ENCODE results near the gene AHCYL2.
A peak's percentile ranks its signal among the peaks of the same experiment; 100 is the strongest.
"Not testable (repeated sequence)": the region's sequence is repeated elsewhere in the genome, so short reads cannot be mapped to it uniquely, and the experiment has no call there.

Gene AHCYL2

GRCh38 chr7:129412501-129412900 lies 187.7 kb downstream of the AHCYL2 start:
- no peak for DNase-seq (ENCODE audit: low read depth in 1 of 2, low spot score in 1 of 2)

- DNase-seq (ENCODE audit: low read depth in 1 of 2, low spot score in 1 of 2): no peak
These were observed 192.2 kb downstream of the AHCYL2 start for GRCh38 chr7:129417073-129417472.

GRCh38 chr7:129421717-129422250 lies 197.0 kb downstream of the AHCYL2 start:
- DNase-seq (ENCODE audit: low read depth in 1 of 2, low spot score in 1 of 2): no peak

GRCh38 chr7:129422727-129423126 lies 197.9 kb downstream of the AHCYL2 start:
- no peak for DNase-seq (ENCODE audit: low read depth in 1 of 2, low spot score in 1 of 2)

GRCh38 chr7:129423700-129424410 lies 199.0 kb downstream of the AHCYL2 start:
- no peak for DNase-seq (ENCODE audit: low read depth in 1 of 2, low spot score in 1 of 2)

GRCh38 chr7:129426482-129426881 lies 201.7 kb downstream of the AHCYL2 start:
- no peak for DNase-seq (ENCODE audit: low read depth in 1 of 2, low spot score in 1 of 2)

GRCh38 chr7:129427526-129428045 lies 202.8 kb downstream of the AHCYL2 start:
- no peak for DNase-seq (ENCODE audit: low read depth in 1 of 2, low spot score in 1 of 2)

- DNase-seq (ENCODE audit: low read depth in 1 of 2, low spot score in 1 of 2): no peak
These were observed 207.2 kb downstream of the AHCYL2 start for GRCh38 chr7:129431911-129432643.

- peak; percentile 70 to 90 for DNase-seq (ENCODE audit: low read depth in 1 of 2, low spot score in 1 of 2)
These were observed 209.2 kb downstream of the AHCYL2 start, which contains the start of gene STRIP2 for GRCh38 chr7:129433847-129434674. TSS of gene STRIP2 (plus strand) at chr7:129434432. CDS start at chr7:129434473, 41 bp downstream.

- DNase-seq (ENCODE audit: low read depth in 1 of 2, low spot score in 1 of 2): no peak
These were observed 210.0 kb downstream of the AHCYL2 start for GRCh38 chr7:129434675-129435318.

- DNase-seq (ENCODE audit: low read depth in 1 of 2, low spot score in 1 of 2): no peak
These were observed 210.6 kb downstream of the AHCYL2 start for GRCh38 chr7:129435414-129435829.

- DNase-seq (ENCODE audit: low read depth in 1 of 2, low spot score in 1 of 2): no peak
These were observed 211.6 kb downstream of the AHCYL2 start for GRCh38 chr7:129436335-129436923.

- DNase-seq (ENCODE audit: low read depth in 1 of 2, low spot score in 1 of 2): no peak
These were observed 212.4 kb downstream of the AHCYL2 start for GRCh38 chr7:129437190-129437589.

- DNase-seq (ENCODE audit: low read depth in 1 of 2, low spot score in 1 of 2): no peak
These were observed 213.5 kb downstream of the AHCYL2 start for GRCh38 chr7:129438281-129438838.

GRCh38 chr7:129438839-129439651 lies 214.2 kb downstream of the AHCYL2 start:
- peak in 1 of 2 donors; percentile 16 for DNase-seq (ENCODE audit: low read depth in 1 of 2, low spot score in 1 of 2)

GRCh38 chr7:129439963-129440625 lies 215.3 kb downstream of the AHCYL2 start:
- no peak for DNase-seq (ENCODE audit: low read depth in 1 of 2, low spot score in 1 of 2)

GRCh38 chr7:129443612-129444011 lies 218.8 kb downstream of the AHCYL2 start:
- no peak for DNase-seq (ENCODE audit: low read depth in 1 of 2, low spot score in 1 of 2)

- DNase-seq (ENCODE audit: low read depth in 1 of 2, low spot score in 1 of 2): not testable (repeated sequence)
These were observed 219.9 kb downstream of the AHCYL2 start for GRCh38 chr7:129444776-129445175.
